Retinal pigment epithelial cell (primary cell): Measurements from ENCODE around the gene ADPRM.
"Not testable (repeated sequence)": the region's sequence is repeated elsewhere in the genome, so short reads cannot be mapped to it uniquely, and the experiment has no call there.

ENCODE experiments used
- DNase-seq: peaks from one replicate; pipeline ENCODE4 v3.0.0-alpha.2; 2010; ENCODE audit warnings: low read depth
- H3K4me3 ChIP-seq: 2 replicates; pipeline ENCODE4 v1.5.1; 2011; ENCODE audit warnings: mild to moderate bottlenecking, low read length, control low read depth, moderate library complexity
- CTCF ChIP-seq: conservative IDR thresholded peaks from 2 replicates; pipeline ENCODE4 v1.5.1; 2011; ENCODE audit warnings: low read depth, low read length, control low read depth, inconsistent platforms

The ADPRM gene

GRCh38 chr17:10668775-10669174 is 28.6 kb upstream of the ADPRM start:
- TF ChIP-seq CTCF: no peak
- DNase-seq: peak; percentile 51
- H3K4me3 ChIP-seq: no peak overlapping the region

- no peak overlapping the region for H3K4me3 ChIP-seq
- TF ChIP-seq CTCF: no peak
- DNase-seq: peak; percentile 51
Observed at GRCh38 chr17:10673312-10673711, 24.1 kb upstream of the ADPRM start.

DNA sequence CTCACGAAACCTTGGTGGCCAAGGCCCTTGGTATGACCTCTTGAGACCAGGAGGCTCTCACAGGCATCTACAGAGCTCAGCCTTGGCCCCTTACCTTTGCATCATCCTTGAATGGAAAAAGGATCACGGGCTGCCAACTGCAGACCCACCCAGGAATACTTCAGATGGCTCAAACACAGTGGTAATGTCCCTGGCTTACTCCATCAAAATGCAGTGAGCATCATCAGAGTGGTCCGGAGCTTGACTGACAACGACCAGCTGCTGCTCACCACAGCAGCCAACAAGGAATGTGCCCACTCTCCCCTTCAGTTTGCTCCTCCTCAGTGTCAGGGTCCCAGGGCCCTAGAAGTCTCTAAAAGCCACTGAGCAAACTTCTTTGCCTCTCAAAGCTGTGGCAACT is 22.7 kb upstream of the ADPRM start:
- DNase-seq: no peak
- TF ChIP-seq CTCF: no peak
- no peak overlapping the region for H3K4me3 ChIP-seq

GRCh38 chr17:10681866-10682446 is 15.4 kb upstream of the ADPRM start:
- H3K4me3 ChIP-seq: no peak overlapping the region
- DNase-seq: peak; percentile 51
- TF ChIP-seq CTCF: no peak

GRCh38 chr17:10683853-10684252 is 13.5 kb upstream of the ADPRM start:
- no peak overlapping the region for H3K4me3 ChIP-seq
- DNase-seq: no peak
- TF ChIP-seq CTCF: peak; percentile 59

DNA sequence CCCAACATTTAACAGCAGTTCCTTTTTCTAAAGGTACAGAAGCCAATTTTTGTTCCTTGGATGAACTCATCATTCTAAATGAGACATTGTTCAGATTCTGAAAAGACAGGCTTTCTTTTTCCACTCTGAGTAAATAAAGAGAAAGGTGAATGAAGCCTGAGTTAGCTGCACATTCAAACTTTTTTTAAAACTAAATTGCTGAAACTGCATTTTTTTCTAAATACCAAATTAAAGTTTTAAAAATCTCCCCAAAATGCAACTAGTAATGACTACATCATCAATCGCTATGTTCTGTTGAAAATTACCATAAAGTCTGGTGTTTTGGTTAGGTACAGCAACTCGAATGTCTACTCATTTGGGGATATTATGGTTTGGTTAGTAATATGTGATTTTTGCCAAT is 9.9 kb upstream of the ADPRM start:
- no peak for TF ChIP-seq CTCF
- no peak overlapping the region for H3K4me3 ChIP-seq
- no peak for DNase-seq

GRCh38 chr17:10695875-10696407 is 1.5 kb upstream of the ADPRM start:
- H3K4me3 ChIP-seq: peak overlapping the region; percentile 95
- DNase-seq: not testable (repeated sequence)
